ENCODE measurements around the gene IRAK2.

IRAK2 gene

DNA sequence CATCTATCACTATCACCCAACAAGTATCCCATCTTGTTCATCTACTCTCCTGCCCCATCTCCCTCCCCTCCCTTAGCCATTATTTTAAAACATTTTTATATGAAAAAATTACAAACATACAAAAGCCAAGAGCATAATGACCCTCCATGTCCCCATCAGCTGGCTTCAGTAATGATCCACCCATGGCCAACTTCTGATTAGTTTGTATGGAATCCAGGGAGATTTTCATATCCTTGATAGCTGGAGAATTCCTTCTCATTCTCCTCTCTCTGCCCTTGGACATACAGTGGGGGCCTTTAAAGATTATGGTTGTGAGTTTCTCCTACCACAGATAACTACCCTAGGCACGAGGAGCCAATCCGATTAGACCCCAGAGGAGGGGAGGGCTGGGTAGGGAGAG, 40.2 kb downstream of the IRAK2 start:
- 0 out of 3 replicates have a peak, but pooled peaks have one; percentile 1 for ATAC-seq
- TF ChIP-seq CSRNP3 (CRISPR knock-in tag; IDR thresholded peaks at IDR 0.05) (no peak), TOX (CRISPR knock-in tag; IDR thresholded peaks at IDR 0.05; ENCODE audit: borderline replicate concordance) (no peak), ZFP3 (CRISPR knock-in tag; IDR thresholded peaks at IDR 0.05) (no peak), RARB (CRISPR knock-in tag; IDR thresholded peaks at IDR 0.05) (no peak), GLIS3 (CRISPR knock-in tag; IDR thresholded peaks at IDR 0.05) (no peak), OSR1 (CRISPR knock-in tag; IDR thresholded peaks at IDR 0.05) (no peak), ZNF565 (CRISPR knock-in tag; conservative IDR thresholded peaks at IDR 0.05; ENCODE audit: low read depth) (no peak)
- TF ChIP-seq, protein P1, sequence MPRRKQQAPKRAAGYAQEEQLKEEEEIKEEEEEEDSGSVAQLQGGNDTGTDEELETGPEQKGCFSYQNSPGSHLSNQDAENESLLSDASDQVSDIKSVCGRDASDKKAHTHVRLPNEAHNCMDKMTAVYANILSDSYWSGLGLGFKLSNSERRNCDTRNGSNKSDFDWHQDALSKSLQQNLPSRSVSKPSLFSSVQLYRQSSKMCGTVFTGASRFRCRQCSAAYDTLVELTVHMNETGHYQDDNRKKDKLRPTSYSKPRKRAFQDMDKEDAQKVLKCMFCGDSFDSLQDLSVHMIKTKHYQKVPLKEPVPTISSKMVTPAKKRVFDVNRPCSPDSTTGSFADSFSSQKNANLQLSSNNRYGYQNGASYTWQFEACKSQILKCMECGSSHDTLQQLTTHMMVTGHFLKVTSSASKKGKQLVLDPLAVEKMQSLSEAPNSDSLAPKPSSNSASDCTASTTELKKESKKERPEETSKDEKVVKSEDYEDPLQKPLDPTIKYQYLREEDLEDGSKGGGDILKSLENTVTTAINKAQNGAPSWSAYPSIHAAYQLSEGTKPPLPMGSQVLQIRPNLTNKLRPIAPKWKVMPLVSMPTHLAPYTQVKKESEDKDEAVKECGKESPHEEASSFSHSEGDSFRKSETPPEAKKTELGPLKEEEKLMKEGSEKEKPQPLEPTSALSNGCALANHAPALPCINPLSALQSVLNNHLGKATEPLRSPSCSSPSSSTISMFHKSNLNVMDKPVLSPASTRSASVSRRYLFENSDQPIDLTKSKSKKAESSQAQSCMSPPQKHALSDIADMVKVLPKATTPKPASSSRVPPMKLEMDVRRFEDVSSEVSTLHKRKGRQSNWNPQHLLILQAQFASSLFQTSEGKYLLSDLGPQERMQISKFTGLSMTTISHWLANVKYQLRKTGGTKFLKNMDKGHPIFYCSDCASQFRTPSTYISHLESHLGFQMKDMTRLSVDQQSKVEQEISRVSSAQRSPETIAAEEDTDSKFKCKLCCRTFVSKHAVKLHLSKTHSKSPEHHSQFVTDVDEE (CRISPR knock-in tag; IDR thresholded peaks at IDR 0.05) = no peak

DNA sequence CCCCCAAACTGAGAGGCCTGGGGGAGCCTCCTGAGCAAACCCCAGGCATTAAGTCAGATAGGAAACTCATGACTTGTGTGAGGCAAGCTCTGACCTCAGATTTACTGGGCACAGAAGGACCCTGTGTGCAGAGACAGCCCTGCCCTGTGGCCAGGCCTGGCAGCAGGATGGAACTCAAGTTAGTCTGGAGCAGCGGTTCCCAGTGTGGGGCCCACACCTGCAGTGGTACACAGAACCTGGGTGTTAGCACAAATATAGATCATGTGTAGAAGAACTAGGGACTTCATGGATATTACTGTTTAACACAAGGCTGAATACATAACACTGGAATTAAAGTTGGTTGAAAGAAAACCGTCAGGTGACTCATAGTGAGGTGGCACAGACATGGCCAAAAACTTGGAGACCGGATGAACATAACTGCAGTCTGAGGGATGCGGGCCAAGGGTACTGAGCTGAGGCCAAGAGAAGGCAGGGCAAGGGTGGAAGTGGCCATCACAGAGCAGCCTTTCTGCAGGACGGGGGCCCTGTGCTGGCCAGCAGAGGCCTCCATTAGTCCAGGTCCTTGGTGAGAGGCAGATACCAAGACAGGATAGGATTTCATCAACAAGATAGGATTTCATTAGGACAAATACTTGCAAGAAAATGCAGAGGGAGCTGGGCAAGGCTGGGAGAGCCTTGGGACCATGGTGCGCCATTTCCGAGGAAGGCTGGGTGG, 40.9 kb downstream of the IRAK2 start:
- ATAC-seq = peak; percentile 82
- TF ChIP-seq CSDC2 (CRISPR knock-in tag; IDR thresholded peaks at IDR 0.05) (no peak), ZFP3 (CRISPR knock-in tag; IDR thresholded peaks at IDR 0.05) (no peak), OSR1 (CRISPR knock-in tag; IDR thresholded peaks at IDR 0.05) (no peak), ZNF8 (CRISPR knock-in tag; IDR thresholded peaks at IDR 0.05) (no peak)

- TF ChIP-seq TCF4 (CRISPR knock-in tag; IDR thresholded peaks at IDR 0.05; ENCODE audit: borderline replicate concordance) (no peak), BACH2 (CRISPR knock-in tag; IDR thresholded peaks at IDR 0.05; ENCODE audit: borderline replicate concordance) (no peak), ZNF70 (CRISPR knock-in tag; IDR thresholded peaks at IDR 0.05) (no peak), ARNTL (CRISPR knock-in tag; IDR thresholded peaks at IDR 0.05; ENCODE audit: borderline replicate concordance, low read depth) (no peak), ZNF565 (CRISPR knock-in tag; conservative IDR thresholded peaks at IDR 0.05; ENCODE audit: low read depth) (no peak), RARB (CRISPR knock-in tag; IDR thresholded peaks at IDR 0.05) (no peak)
- ATAC-seq = peak; percentile 45
These were observed 41.4 kb downstream of the IRAK2 start for GRCh38 chr3:10206166-10206511.

DNA sequence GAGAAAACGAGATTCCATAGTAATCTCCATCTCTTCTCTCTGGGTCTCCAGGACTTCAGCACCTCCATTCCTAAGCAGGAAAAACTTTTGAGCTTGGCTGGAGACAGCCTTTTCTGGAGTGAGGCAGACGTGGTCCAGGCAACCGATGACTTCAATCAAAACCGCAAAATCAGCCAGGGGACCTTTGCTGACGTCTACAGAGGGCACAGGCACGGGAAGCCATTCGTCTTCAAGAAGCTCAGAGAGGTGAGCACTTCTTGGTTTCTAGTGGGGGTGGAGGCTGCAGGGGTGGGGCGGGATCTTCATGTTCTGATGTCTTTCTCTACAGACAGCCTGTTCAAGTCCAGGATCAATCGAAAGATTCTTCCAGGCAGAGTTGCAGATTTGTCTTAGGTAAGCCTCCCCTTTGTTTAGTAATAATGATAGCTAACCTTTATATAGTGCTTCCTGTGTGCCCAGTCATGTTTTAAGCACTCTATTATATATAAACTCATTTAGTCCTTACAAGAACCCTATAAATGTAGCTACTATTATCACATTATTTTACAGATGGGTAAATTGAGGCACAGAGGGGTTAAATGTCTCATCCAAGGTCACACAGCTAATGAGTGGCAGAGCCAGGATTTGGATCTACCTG, 48.6 kb downstream of the IRAK2 start:
- no peak for ATAC-seq
- TF ChIP-seq ESRRG (CRISPR knock-in tag; IDR thresholded peaks at IDR 0.05) (no peak), ZC3H10 (CRISPR knock-in tag; IDR thresholded peaks at IDR 0.05) (no peak), PPARA (CRISPR knock-in tag; IDR thresholded peaks at IDR 0.05; ENCODE audit: borderline replicate concordance) (no peak), ZFP3 (CRISPR knock-in tag; IDR thresholded peaks at IDR 0.05) (no peak), PATZ1 (CRISPR knock-in tag; IDR thresholded peaks at IDR 0.05; ENCODE audit: borderline replicate concordance) (no peak), RARB (CRISPR knock-in tag; IDR thresholded peaks at IDR 0.05) (no peak), ZNF70 (CRISPR knock-in tag; IDR thresholded peaks at IDR 0.05) (no peak), ZNF8 (CRISPR knock-in tag; IDR thresholded peaks at IDR 0.05) (no peak), CSDC2 (CRISPR knock-in tag; IDR thresholded peaks at IDR 0.05) (no peak), TOX (CRISPR knock-in tag; IDR thresholded peaks at IDR 0.05; ENCODE audit: borderline replicate concordance) (no peak), GLIS3 (CRISPR knock-in tag; IDR thresholded peaks at IDR 0.05) (no peak), CSRNP3 (CRISPR knock-in tag; IDR thresholded peaks at IDR 0.05) (no peak), ARNTL (CRISPR knock-in tag; IDR thresholded peaks at IDR 0.05; ENCODE audit: borderline replicate concordance, low read depth) (no peak), ZFP30 (CRISPR knock-in tag; IDR thresholded peaks at IDR 0.05) (no peak), BACH2 (CRISPR knock-in tag; IDR thresholded peaks at IDR 0.05; ENCODE audit: borderline replicate concordance) (no peak)
- TF ChIP-seq, protein P2, sequence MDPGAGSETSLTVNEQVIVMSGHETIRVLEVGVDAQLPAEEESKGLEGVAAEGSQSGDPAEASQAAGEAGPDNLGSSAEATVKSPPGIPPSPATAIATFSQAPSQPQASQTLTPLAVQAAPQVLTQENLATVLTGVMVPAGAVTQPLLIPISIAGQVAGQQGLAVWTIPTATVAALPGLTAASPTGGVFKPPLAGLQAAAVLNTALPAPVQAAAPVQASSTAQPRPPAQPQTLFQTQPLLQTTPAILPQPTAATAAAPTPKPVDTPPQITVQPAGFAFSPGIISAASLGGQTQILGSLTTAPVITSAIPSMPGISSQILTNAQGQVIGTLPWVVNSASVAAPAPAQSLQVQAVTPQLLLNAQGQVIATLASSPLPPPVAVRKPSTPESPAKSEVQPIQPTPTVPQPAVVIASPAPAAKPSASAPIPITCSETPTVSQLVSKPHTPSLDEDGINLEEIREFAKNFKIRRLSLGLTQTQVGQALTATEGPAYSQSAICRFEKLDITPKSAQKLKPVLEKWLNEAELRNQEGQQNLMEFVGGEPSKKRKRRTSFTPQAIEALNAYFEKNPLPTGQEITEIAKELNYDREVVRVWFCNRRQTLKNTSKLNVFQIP (CRISPR knock-in tag; IDR thresholded peaks at IDR 0.05; ENCODE audit: borderline replicate concordance, low read depth) = no peak
- TF ChIP-seq, protein P3, sequence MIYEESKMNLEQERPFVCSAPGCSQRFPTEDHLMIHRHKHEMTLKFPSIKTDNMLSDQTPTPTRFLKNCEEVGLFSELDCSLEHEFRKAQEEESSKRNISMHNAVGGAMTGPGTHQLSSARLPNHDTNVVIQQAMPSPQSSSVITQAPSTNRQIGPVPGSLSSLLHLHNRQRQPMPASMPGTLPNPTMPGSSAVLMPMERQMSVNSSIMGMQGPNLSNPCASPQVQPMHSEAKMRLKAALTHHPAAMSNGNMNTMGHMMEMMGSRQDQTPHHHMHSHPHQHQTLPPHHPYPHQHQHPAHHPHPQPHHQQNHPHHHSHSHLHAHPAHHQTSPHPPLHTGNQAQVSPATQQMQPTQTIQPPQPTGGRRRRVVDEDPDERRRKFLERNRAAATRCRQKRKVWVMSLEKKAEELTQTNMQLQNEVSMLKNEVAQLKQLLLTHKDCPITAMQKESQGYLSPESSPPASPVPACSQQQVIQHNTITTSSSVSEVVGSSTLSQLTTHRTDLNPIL (CRISPR knock-in tag; IDR thresholded peaks at IDR 0.05; ENCODE audit: low read depth) = no peak

Measured in SK-N-SH treated with all-trans-retinoic acid at 6 μM for 48 hours (cell line).